H9 (cell line): Measurements from ENCODE around the gene RNF111. TPM values are rescaled to one million over a fixed set of nuclear protein-coding genes. Genes with fewer than 3 reads are reported as not detected.
"Not testable (repeated sequence)": the region's sequence is repeated elsewhere in the genome, so short reads cannot be mapped to it uniquely, and the experiment has no call there.

Experiments used
- DNase-seq: peaks from one replicate; pipeline ENCODE4 v3.0.0-alpha.2; 2017
- H2AFZ ChIP-seq: one replicate; pipeline ENCODE4 v1.6.1; 2013; ENCODE audit warnings: mild to moderate bottlenecking, low read length, control low read depth, moderate library complexity
- H2AK5ac ChIP-seq: 2 replicates; pipeline ENCODE4 v1.6.1; 2013; ENCODE audit warnings: low read length, control low read depth, mixed read lengths; ENCODE audit not compliant: insufficient read length
- H2BK120ac ChIP-seq: one replicate; pipeline ENCODE4 v1.6.1; 2013; ENCODE audit warnings: low read depth, mild to moderate bottlenecking, low read length, control low read depth, inconsistent platforms; ENCODE audit not compliant: poor library complexity, severe bottlenecking
- H2BK12ac ChIP-seq: 2 replicates; pipeline ENCODE4 v1.6.1; 2013; ENCODE audit warnings: low read length, control low read depth, mixed read lengths, low read depth; ENCODE audit not compliant: insufficient read length
- H2BK15ac ChIP-seq: 2 replicates; pipeline ENCODE4 v1.6.1; 2013; ENCODE audit warnings: low read depth, low read length, control low read depth
- H2BK20ac ChIP-seq: one replicate; pipeline ENCODE4 v1.6.1; 2013; ENCODE audit warnings: low read depth, mild to moderate bottlenecking, low read length, control low read depth, inconsistent platforms; ENCODE audit not compliant: poor library complexity, severe bottlenecking
- H2BK5ac ChIP-seq: 2 replicates; pipeline ENCODE4 v1.6.1; 2013; ENCODE audit warnings: low read length, control low read depth, mixed read lengths; ENCODE audit not compliant: insufficient read length
- H3K14ac ChIP-seq: 2 replicates; pipeline ENCODE4 v1.6.1; 2013; ENCODE audit warnings: low read length, control low read depth; ENCODE audit not compliant: insufficient read depth
- H3K18ac ChIP-seq: 2 replicates; pipeline ENCODE4 v1.6.1; 2013; ENCODE audit warnings: low read depth, mild to moderate bottlenecking, mixed read lengths, low read length, control low read depth; ENCODE audit not compliant: insufficient read length
- H3K23ac ChIP-seq: 2 replicates; pipeline ENCODE4 v1.6.1; 2013; ENCODE audit warnings: low read length, control low read depth, mixed read lengths, low read depth; ENCODE audit not compliant: insufficient read length
- H3K23me2 ChIP-seq: 2 replicates; pipeline ENCODE4 v1.6.1; 2013; ENCODE audit warnings: low read depth, mild to moderate bottlenecking, mixed read lengths, low read length, control low read depth; ENCODE audit not compliant: insufficient read length, poor library complexity, severe bottlenecking
- H3K27ac ChIP-seq: 2 replicates; pipeline ENCODE4 v1.5.1; 2013; ENCODE audit warnings: low read length, control low read depth, mixed read lengths, low read depth; ENCODE audit not compliant: insufficient read length
- H3K27me3 ChIP-seq: 2 replicates; pipeline ENCODE4 v1.6.1; 2013; ENCODE audit warnings: low read length, control low read depth, inconsistent platforms; ENCODE audit not compliant: insufficient read depth
- H3K4ac ChIP-seq: 2 replicates; pipeline ENCODE4 v1.6.1; 2013; ENCODE audit warnings: low read depth, mild to moderate bottlenecking, control low read depth, inconsistent platforms, low read length, moderate library complexity
- H3K4me1 ChIP-seq: 2 replicates; pipeline ENCODE4 v1.6.1; 2013; ENCODE audit warnings: low read length, control low read depth, inconsistent platforms; ENCODE audit not compliant: insufficient read depth
- H3K4me2 ChIP-seq: 2 replicates; pipeline ENCODE4 v1.6.1; 2013; ENCODE audit warnings: low read length, control low read depth, mixed read lengths; ENCODE audit not compliant: insufficient read length, insufficient read depth
- H3K56ac ChIP-seq: 2 replicates; pipeline ENCODE4 v1.6.1; 2013; ENCODE audit warnings: low read depth, mild to moderate bottlenecking, mixed read lengths, low read length, control low read depth; ENCODE audit not compliant: insufficient read length
- H3K79me1 ChIP-seq: 2 replicates; pipeline ENCODE4 v1.6.1; 2013; ENCODE audit warnings: low read depth, mild to moderate bottlenecking, moderate library complexity, low read length, control low read depth, inconsistent platforms; ENCODE audit not compliant: insufficient read depth, poor library complexity, severe bottlenecking
- H3K79me2 ChIP-seq: 2 replicates; pipeline ENCODE4 v1.6.1; 2013; ENCODE audit warnings: low read length, control low read depth, inconsistent platforms; ENCODE audit not compliant: insufficient read depth
- H3K9ac ChIP-seq: 2 replicates; pipeline ENCODE4 v1.6.1; 2013; ENCODE audit warnings: low read length, control low read depth, mixed read lengths; ENCODE audit not compliant: insufficient read length; ENCODE audit errors: extremely low read depth
- H3K9me3 ChIP-seq: one replicate; pipeline ENCODE4 v1.6.1; 2013; ENCODE audit warnings: low read depth, low read length, inconsistent platforms; ENCODE audit not compliant: control insufficient read depth
- H3T11ph ChIP-seq: one replicate; pipeline ENCODE4 v1.6.1; 2013; ENCODE audit warnings: mild to moderate bottlenecking, low read length, control low read depth, inconsistent platforms
- H4K20me1 ChIP-seq: one replicate; pipeline ENCODE4 v1.6.1; 2013; ENCODE audit not compliant: control insufficient read depth, insufficient read length, insufficient read depth
- H4K5ac ChIP-seq: 2 replicates; pipeline ENCODE4 v1.6.1; 2013; ENCODE audit warnings: low read depth, mild to moderate bottlenecking, mixed read lengths, low read length, control low read depth; ENCODE audit not compliant: insufficient read length
- H4K8ac ChIP-seq: replicated peaks from 2 replicates; pipeline ENCODE4 v1.6.1; 2013; ENCODE audit warnings: low read length, control low read depth, mixed read lengths, low read depth; ENCODE audit not compliant: insufficient read length
- H4K91ac ChIP-seq: 2 replicates; pipeline ENCODE4 v1.6.1; 2013; ENCODE audit warnings: low read depth, mild to moderate bottlenecking, moderate library complexity, mixed read lengths, low read length, control low read depth; ENCODE audit not compliant: insufficient read length
- H3K27ac Mint-ChIP-seq, 3 experiments: 2 replicates in 2 of 3; 3 replicates in 1 of 3; pipeline ENCODE4 v1.8.0; 2020 to 2021; ENCODE audit warnings: mixed read lengths in 3 of 3, mild to moderate bottlenecking in 1 of 3, moderate library complexity in 1 of 3
- H3K27me3 Mint-ChIP-seq: 2 replicates; pipeline ENCODE4 v1.8.0; 2021; ENCODE audit warnings: low read depth, mild to moderate bottlenecking, moderate library complexity, mixed read lengths
- H3K36me3 Mint-ChIP-seq, 3 experiments: 2 replicates in 2 of 3; 3 replicates in 1 of 3; pipeline ENCODE4 v1.8.0; 2020 to 2021; ENCODE audit warnings: low read depth in 3 of 3, mixed read lengths in 3 of 3; ENCODE audit not compliant: insufficient read depth in 1 of 3
- H3K4me1 Mint-ChIP-seq, 2 experiments: 2 replicates each; pipeline ENCODE4 v1.8.0; 2020; ENCODE audit warnings: mixed read lengths in 2 of 2
- H3K4me3 Mint-ChIP-seq, 2 experiments: 2 replicates in 1 of 2; 3 replicates in 1 of 2; pipeline ENCODE4 v1.8.0; 2020 to 2021; ENCODE audit warnings: mild to moderate bottlenecking in 2 of 2, mixed read lengths in 2 of 2, moderate library complexity in 1 of 2
- H3K9me3 Mint-ChIP-seq, 2 experiments: 2 replicates in 1 of 2; 3 replicates in 1 of 2; pipeline ENCODE4 v1.8.0; 2020; ENCODE audit warnings: mild to moderate bottlenecking in 2 of 2, mixed read lengths in 2 of 2, moderate library complexity in 1 of 2
- WGBS: extraction: QIAGEN DNeasy Blood & Tissue Kit; methylation state at CpG from one replicate; pipeline ENCODE4 v1.1.7; 2013; ENCODE audit warnings: missing lambda C conversion rate, low lambda C conversion rate, mixed read lengths; ENCODE audit not compliant: insufficient read length; ENCODE audit errors: extremely low coverage; 5-methylcytosine and 5-hydroxymethylcytosine counted together
- total RNA-seq: library from RNA; stranded (reverse); gene quantifications from 2 replicates; pipeline ENCODE4 v1.2.1, GENCODE V29; 2021
- TF ChIP-seq, protein P1 (sequence below): fragments of 200-600 bp; sonication (generic); conservative IDR thresholded peaks from 3 replicates; pipeline ENCODE4 v1.8.0; 2021; ENCODE audit warnings: antibody characterized with exemption, mild to moderate bottlenecking

RNF111 gene
- total RNA-seq, 1 experiment from 2014 or later = 28.0 TPM

GRCh38 chr15:59000251-59000650, 12.8 kb downstream of the RNF111 start:
- H2BK12ac ChIP-seq, H3K27me3 ChIP-seq, H2BK15ac ChIP-seq, H3K27ac ChIP-seq, H4K5ac ChIP-seq, H2AFZ ChIP-seq, H3K4me2 ChIP-seq, H3K79me2 ChIP-seq, H3K14ac ChIP-seq, H2BK120ac ChIP-seq, H2AK5ac ChIP-seq, H4K20me1 ChIP-seq, H3K4me1 Mint-ChIP-seq, H2BK5ac ChIP-seq, H3K23me2 ChIP-seq, H3K9me3 Mint-ChIP-seq, H3K36me3 Mint-ChIP-seq, H3K56ac ChIP-seq, H3K18ac ChIP-seq, H3K79me1 ChIP-seq, H3K9ac ChIP-seq, H3K4me3 Mint-ChIP-seq, DNase-seq, H3K4ac ChIP-seq, H3K23ac ChIP-seq, H2BK20ac ChIP-seq, H3K4me1 ChIP-seq, H4K91ac ChIP-seq, H3T11ph ChIP-seq, H3K27me3 Mint-ChIP-seq, H4K8ac ChIP-seq, H3K9me3 ChIP-seq: not testable (repeated sequence)
- peak overlapping the region in 1 of 3 experiments; percentile 49; a peak in 2 of 7 replicates for H3K27ac Mint-ChIP-seq
- no CpG with 5 or more reads among the region's 10 CpGs for WGBS
- TF ChIP-seq, protein P1, sequence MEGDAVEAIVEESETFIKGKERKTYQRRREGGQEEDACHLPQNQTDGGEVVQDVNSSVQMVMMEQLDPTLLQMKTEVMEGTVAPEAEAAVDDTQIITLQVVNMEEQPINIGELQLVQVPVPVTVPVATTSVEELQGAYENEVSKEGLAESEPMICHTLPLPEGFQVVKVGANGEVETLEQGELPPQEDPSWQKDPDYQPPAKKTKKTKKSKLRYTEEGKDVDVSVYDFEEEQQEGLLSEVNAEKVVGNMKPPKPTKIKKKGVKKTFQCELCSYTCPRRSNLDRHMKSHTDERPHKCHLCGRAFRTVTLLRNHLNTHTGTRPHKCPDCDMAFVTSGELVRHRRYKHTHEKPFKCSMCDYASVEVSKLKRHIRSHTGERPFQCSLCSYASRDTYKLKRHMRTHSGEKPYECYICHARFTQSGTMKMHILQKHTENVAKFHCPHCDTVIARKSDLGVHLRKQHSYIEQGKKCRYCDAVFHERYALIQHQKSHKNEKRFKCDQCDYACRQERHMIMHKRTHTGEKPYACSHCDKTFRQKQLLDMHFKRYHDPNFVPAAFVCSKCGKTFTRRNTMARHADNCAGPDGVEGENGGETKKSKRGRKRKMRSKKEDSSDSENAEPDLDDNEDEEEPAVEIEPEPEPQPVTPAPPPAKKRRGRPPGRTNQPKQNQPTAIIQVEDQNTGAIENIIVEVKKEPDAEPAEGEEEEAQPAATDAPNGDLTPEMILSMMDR = peak; percentile 32; the same call in 2 of the 3 replicates
